Measurements from ENCODE around the gene IPO13.

DNA sequence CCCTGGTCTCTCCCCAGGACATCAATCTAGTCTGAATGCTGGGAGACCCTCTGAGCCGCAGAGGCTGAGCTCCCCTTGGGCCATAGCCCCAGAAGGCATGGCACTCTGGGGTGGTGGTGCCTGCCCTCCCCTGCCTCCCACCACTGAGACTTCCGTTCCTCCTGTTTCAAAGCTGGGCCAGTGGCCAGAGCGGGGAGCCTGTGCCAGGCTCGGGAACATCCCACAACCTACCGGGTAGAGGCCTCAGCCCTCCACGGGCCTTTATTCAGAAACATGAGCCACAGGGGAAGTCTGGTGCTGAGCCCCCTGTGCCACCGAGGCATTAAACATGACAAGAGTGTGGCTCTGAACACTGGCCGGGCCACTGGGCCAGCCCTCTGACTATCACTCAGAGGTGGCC lies 52.7 kb downstream of the IPO13 start:
- TF ChIP-seq, protein P1, sequence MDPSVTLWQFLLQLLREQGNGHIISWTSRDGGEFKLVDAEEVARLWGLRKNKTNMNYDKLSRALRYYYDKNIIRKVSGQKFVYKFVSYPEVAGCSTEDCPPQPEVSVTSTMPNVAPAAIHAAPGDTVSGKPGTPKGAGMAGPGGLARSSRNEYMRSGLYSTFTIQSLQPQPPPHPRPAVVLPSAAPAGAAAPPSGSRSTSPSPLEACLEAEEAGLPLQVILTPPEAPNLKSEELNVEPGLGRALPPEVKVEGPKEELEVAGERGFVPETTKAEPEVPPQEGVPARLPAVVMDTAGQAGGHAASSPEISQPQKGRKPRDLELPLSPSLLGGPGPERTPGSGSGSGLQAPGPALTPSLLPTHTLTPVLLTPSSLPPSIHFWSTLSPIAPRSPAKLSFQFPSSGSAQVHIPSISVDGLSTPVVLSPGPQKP (IDR thresholded peaks at IDR 0.05; ENCODE audit: low read depth, low read length): no peak
- TF ChIP-seq SMC3 (IDR thresholded peaks at IDR 0.05; ENCODE audit: borderline replicate concordance, low read length): no peak
- TF ChIP-seq POLR2AphosphoS2 (IDR thresholded peaks at IDR 0.05; ENCODE audit: low read depth, low read length): no peak
- TF ChIP-seq YY1 (IDR thresholded peaks at IDR 0.05; ENCODE audit: low read depth, low read length): no peak
- no peak for TF ChIP-seq ESRRA (IDR thresholded peaks at IDR 0.05; ENCODE audit: low read length)
- no peak for TF ChIP-seq CHD1 (IDR thresholded peaks at IDR 0.05; ENCODE audit: low read depth, low read length)
- TF ChIP-seq, protein P2, sequence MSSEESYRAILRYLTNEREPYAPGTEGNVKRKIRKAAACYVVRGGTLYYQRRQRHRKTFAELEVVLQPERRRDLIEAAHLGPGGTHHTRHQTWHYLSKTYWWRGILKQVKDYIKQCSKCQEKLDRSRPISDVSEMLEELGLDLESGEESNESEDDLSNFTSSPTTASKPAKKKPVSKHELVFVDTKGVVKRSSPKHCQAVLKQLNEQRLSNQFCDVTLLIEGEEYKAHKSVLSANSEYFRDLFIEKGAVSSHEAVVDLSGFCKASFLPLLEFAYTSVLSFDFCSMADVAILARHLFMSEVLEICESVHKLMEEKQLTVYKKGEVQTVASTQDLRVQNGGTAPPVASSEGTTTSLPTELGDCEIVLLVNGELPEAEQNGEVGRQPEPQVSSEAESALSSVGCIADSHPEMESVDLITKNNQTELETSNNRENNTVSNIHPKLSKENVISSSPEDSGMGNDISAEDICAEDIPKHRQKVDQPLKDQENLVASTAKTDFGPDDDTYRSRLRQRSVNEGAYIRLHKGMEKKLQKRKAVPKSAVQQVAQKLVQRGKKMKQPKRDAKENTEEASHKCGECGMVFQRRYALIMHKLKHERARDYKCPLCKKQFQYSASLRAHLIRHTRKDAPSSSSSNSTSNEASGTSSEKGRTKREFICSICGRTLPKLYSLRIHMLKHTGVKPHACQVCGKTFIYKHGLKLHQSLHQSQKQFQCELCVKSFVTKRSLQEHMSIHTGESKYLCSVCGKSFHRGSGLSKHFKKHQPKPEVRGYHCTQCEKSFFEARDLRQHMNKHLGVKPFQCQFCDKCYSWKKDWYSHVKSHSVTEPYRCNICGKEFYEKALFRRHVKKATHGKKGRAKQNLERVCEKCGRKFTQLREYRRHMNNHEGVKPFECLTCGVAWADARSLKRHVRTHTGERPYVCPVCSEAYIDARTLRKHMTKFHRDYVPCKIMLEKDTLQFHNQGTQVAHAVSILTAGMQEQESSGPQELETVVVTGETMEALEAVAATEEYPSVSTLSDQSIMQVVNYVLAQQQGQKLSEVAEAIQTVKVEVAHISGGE (CRISPR knock-in tag; IDR thresholded peaks at IDR 0.05): no peak
- TF ChIP-seq PML (IDR thresholded peaks at IDR 0.05; ENCODE audit: low read length): no peak

Measured in GM12878 (cell line).